Skin epidermis (tissue), 12 donors: ENCODE data around the gene CCDC8.
"Not testable (repeated sequence)": the region's sequence is repeated elsewhere in the genome, so short reads cannot be mapped to it uniquely, and the experiment has no call there.

ENCODE experiments used
- H3K27ac ChIP-seq, 21 experiments: fragments of 200-600 bp; sonication (generic) in 11 of 21; one replicate each; pipeline ENCODE4 v1.5.0; 2020; ENCODE audit warnings: mild to moderate bottlenecking in 3 of 21, inconsistent platforms in 2 of 21, moderate library complexity in 2 of 21
- H3K4me3 ChIP-seq, 7 experiments: fragments of 200-600 bp; sonication (generic) in 2 of 7; one replicate each; pipeline ENCODE4 v1.5.0; 2020; ENCODE audit warnings: inconsistent platforms in 2 of 7, mild to moderate bottlenecking in 2 of 7, moderate library complexity in 1 of 7

Gene CCDC8, protein sequence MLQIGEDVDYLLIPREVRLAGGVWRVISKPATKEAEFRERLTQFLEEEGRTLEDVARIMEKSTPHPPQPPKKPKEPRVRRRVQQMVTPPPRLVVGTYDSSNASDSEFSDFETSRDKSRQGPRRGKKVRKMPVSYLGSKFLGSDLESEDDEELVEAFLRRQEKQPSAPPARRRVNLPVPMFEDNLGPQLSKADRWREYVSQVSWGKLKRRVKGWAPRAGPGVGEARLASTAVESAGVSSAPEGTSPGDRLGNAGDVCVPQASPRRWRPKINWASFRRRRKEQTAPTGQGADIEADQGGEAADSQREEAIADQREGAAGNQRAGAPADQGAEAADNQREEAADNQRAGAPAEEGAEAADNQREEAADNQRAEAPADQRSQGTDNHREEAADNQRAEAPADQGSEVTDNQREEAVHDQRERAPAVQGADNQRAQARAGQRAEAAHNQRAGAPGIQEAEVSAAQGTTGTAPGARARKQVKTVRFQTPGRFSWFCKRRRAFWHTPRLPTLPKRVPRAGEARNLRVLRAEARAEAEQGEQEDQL

DNA sequence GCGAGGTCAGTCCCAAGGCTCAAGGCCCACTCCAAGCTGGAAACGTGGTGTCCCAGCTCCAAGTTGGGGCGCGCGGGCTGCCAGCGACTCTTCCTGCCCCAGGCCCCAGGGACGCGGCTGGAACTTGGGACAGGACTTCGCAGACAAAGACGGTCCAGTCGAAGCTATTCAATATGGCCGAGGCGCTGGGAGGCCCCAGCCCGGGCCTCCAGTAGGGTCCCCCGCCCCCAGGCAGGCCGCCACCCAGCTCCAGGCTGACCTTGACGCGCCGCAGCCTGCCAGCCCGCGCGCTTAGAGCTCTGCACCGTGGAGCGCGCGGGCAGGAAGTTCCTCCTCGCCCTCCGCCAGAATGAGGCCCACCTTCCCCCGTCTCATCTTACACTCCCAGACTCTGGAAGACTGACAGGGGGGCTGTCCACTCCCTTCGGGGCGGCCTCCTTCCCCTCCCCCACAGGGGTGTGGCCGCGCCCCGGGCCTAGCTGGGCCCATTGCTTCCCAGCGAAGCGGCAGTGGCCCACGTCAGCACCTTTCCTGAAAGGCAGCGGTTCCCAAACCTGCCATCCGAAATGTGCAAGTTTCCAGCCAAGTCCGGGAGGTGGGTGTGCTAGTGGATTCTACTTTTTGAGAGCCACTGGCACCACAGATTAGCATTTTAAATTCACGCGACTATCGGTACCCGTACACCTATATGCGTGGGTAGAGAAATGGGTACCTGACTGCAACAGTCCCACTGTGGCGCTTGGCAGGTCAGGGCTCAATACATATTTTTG is at the start of gene CCDC8:
TSS of gene CCDC8 (minus strand) at position 303 of the 770 bp plus-strand sequence. CDS start 754 bp downstream, outside the sequence.
- Histone ChIP-seq H3K27ac (peak within 1 kb of the TSS in 17 of 21 experiments; percentile 6 to 76 (median 37)), H3K4me3 (peak within 1 kb of the TSS; percentile 17 to 43 (median 30))

DNA sequence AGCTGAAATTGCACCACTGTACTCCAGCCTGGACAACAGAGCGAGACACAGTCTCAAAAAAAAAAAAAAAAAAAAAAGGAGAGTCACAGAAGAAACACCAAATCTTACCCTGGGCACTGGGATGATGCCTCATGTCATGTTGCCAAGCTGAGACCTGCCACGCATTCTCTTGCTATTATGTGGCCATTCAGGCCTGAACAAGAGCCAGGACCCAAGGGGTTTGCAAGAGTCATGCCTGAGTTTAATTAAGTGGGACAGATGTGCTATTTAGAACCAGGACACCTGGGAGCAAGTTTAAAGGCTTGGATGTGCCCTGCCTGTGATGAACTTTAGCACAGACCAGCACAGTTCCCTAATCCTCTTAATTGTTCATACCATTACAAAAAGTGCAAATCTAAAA is 48.2 kb upstream of the CCDC8 start:
- H3K27ac ChIP-seq: no peak overlapping the region
- H3K4me3 ChIP-seq: no peak overlapping the region

DNA sequence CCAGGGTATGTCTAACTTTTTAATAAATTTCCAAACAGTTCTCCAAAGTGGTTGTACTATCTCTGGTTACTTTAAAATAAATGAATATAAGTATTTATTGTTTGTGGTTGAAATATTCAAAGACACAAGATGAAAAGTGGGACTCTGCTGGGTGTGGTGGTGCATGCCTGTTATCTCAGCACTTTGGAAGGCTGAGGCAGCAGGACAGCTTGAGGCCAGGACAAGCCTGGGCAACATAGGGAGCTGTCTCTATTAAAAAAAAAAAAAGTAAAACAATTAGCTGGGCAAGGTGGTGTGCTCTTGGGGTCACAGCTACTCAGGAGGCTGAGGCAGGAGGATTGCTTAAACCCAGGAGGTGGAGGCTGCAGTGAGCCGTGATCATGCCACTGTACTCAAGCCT is 47.6 kb upstream of the CCDC8 start:
- Histone ChIP-seq H3K4me3 (no peak overlapping the region), H3K27ac (peak overlapping the region in 1 of 21 experiments; percentile 3)

DNA sequence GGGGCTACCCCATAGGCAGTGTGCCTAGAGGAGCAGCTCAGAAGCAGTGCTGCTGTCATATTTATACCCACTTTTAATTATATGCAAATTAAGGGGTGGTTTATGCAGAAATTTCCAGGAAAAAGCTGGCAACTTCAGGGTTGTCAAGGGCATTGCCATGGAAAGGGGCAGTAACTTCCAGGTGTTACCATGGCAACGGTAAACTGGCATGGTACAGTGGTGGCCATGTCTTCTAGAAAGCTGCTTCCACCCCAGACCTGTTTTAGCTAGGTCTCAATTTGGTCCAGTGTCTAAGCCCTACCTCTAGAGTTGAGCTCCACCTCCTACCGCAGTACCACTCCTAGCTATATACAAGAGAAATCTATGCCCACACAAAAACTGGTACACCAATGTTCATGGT is 46.7 kb upstream of the CCDC8 start:
- Histone ChIP-seq H3K27ac (no peak overlapping the region), H3K4me3 (no peak overlapping the region)

DNA sequence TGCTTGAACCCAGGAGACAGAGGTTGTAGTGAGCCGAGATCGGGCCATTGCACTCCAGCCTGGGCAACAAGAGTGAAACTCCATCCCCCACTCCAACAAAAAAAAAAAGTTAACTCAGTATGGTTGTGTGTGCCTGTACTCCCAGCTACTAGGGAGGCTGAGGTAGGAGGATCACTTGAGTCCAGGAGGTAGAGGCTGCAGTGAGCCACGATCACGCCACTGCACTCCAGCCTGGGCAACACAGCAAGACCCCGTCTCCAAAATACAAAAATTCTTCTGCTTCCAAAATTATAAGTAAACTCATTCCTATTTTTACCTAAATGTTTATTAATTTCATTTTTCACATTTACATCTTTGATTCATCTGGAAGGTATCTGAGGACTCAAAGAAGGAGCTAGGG is 43.6 kb upstream of the CCDC8 start:
- H3K4me3 ChIP-seq: no peak overlapping the region
- H3K27ac ChIP-seq: no peak overlapping the region

DNA sequence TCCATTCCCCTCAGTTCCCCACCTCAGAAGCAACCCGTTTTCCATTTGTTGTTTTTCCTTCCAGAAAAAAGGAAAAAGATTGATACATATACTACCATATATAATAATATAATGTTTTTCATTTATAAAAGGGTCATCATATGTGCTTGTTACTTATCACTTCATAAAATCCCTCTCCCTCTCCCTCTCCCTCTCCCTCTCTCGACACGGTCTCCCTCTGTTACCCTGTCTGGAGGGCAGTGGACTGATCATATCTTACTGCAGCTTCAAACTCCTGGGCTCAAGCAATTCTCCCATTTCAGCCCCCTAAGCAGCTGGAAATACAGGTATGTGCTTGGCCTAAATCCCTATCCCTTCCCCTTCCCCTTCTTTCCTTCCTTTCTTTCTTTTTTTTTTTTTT is 40.9 kb upstream of the CCDC8 start:
- H3K4me3 ChIP-seq: no peak overlapping the region
- peak overlapping the region in 2 of 21 experiments; percentile 29 to 43 for H3K27ac ChIP-seq

DNA sequence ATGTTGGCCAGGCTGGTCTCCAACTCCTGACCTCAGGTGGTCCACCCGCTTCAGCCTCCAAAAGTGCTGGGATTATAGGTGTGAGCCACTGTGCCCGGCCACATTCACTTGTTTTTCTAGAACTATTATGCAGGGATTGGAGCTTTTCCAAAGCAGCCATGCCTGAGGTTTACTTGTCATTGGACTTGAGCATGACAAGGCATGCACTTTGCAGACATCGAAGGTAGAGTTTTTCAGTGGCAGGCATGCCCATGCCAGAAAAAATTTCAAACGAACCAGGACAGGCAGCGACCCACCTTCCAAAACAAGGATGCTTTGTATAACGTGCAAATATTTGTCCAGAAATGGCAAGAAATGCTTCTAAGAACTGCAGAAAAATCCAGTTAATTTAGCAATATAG is 40.3 kb upstream of the CCDC8 start:
- Histone ChIP-seq H3K4me3 (no peak overlapping the region), H3K27ac (no peak overlapping the region)

DNA sequence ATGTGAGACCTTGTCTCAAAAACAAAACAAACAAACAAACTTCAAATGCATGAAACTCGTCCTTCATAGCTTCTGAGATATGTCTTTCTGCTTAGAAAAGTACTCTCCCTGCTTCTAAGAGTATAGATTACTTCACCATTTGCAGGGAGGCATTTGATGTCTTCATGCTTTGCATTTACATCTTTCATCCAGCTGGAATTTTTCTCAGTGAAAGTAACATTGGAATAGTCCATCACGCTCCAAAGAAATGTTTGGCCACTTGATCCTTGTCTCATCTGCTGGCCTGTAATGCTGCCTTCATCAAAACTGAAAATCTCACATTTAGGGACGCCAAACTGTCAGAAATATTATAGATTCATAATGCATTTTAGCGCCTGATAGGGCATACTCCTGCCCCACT is 38.8 kb upstream of the CCDC8 start:
- Histone ChIP-seq H3K4me3 (no peak overlapping the region), H3K27ac (peak overlapping the region in 3 of 21 experiments; percentile 28 to 41 (median 29))

DNA sequence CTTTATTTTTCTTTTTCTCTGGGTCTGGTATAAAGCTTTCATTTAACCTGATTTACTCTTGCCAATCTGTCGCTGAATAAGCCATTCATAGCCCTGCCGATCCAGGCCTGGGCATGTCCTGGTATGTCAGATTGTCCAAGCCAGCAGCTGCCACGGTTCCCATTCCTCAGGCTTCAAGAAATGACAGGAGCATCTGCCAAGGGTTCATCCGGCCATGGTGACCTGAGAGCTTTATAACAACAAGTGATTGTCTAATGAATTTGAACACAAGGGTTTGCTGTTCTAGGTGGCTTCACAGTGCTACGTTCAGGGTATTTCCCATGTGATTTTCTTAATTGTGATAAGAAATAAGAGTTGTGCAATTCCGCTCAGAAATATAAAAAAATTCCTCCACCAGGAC is 38.0 kb upstream of the CCDC8 start:
- no peak overlapping the region for H3K4me3 ChIP-seq
- peak overlapping the region in 3 of 21 experiments; percentile 29 to 41 (median 39) for H3K27ac ChIP-seq

DNA sequence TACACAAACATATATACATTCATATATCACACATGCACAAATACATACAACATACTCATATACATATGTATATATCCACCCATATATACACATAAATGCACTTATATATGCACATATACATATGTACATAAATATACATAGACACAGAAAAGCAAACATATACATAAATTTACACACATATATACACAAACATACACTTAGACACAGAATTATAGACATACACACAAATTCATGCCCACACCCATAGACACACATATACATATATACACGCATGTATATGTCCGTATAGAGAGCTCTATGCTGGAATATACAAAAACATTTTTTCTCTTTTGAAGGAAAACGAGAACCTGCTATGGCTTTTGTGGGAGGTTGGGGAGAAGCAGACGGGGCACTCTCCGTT is 37.4 kb upstream of the CCDC8 start:
- Histone ChIP-seq H3K4me3 (no peak overlapping the region), H3K27ac (peak overlapping the region in 1 of 21 experiments; percentile 35)

DNA sequence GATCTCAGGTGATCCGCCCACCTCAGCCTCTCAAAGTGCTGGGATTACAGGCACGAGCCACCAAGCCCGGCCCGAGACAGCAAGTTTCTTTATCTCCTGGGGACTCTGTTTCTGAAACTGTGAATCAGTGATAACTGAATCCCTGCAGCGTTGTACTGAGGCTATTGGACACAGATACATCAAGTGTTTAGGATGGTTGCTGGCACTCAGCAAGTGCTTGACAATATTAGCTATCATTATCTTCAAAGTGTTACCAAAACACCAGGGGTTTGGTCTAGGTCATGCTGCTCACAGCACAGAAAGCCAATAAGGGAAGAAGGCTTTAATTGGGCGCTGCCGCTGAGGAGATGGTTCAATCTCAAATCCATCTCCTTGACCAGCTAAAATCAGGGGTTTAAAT is 35.9 kb upstream of the CCDC8 start:
- no peak overlapping the region for H3K4me3 ChIP-seq
- no peak overlapping the region for H3K27ac ChIP-seq

DNA sequence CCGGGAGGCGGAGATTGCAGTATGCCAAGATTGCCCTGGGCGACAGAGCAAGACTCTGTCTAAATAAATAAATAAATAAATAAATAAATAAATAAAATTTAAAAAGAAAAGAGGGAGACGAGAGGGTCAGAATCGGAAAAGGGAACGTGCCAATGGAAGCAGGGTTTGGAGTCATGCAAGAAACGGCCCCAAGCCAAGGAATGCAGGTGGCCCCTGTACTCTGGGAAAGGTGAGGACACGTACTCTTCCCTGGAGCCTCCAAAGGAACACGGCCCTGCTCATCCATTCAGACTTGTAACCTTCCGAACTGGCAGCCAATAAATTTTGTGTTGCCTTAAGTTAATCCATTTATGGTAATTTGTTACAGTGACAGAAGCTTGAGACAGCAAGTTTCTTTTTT is 35.2 kb upstream of the CCDC8 start:
- H3K4me3 ChIP-seq: no peak overlapping the region

DNA sequence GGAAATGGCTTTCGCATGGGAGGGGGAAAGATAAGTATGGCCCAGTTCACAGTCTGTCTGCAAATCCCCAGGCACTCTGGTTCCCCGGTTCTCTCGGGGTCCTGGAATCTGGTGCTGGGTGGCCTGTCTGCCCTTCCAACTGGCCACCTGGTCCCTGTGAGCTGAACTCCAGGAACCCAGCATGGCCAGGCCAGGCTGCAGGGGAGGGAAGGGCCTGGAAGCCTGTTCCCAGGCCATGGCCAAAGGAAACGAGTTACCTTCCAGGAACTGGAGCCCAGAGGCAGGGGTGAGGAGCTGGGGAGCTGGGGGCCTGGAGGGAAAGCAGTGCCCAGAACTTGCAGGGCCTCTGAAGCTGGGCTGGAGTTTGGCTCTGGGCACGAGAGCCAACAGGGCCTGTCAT is 34.5 kb upstream of the CCDC8 start:
- no peak overlapping the region for H3K4me3 ChIP-seq

More for the DNA sequence above, 35.2 kb upstream of the CCDC8 start:
- no peak overlapping the region for H3K27ac ChIP-seq

DNA sequence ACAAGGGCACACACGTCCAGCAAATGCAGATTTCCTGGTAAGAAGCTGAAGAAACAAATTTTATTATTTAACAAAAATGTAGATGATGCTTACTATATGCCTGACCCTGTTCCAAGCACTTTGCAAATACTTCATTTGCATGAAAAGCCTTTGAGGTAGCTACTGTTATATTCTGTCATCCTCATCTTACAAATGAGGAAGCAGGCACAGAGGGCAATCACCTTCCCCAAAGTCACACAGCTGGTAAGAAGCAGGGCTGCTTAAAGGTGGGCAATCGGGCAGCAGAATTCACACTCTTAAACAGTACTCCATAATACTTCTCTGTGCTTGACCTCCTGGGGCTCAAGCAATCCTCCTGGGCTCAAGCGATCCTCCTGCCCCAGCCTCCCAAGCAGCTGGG is 33.6 kb upstream of the CCDC8 start:
- Histone ChIP-seq H3K27ac (no peak overlapping the region), H3K4me3 (no peak overlapping the region)

More for the DNA sequence above, 34.5 kb upstream of the CCDC8 start:
- H3K27ac ChIP-seq: no peak overlapping the region

DNA sequence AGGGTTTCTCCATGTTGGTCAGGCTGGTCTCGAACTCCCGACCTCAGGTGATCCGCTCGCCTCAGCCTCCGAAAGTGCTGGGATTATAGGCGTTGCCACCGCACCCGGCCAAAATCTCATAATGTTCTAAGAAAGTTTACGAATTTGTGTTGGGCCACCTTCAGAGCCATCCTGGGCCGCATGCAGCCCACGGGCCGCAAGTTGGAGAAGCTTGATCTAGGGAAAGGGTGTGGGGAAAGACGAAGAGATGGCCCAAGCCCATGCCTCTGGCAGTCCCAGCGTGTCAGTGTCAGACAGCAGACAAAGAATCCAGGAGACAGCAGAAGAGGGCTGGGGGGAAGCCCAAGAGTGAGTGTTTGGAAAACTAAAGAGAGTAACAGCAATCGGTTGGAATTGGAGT is 32.7 kb upstream of the CCDC8 start:
- no peak overlapping the region for H3K4me3 ChIP-seq
- no peak overlapping the region for H3K27ac ChIP-seq

DNA sequence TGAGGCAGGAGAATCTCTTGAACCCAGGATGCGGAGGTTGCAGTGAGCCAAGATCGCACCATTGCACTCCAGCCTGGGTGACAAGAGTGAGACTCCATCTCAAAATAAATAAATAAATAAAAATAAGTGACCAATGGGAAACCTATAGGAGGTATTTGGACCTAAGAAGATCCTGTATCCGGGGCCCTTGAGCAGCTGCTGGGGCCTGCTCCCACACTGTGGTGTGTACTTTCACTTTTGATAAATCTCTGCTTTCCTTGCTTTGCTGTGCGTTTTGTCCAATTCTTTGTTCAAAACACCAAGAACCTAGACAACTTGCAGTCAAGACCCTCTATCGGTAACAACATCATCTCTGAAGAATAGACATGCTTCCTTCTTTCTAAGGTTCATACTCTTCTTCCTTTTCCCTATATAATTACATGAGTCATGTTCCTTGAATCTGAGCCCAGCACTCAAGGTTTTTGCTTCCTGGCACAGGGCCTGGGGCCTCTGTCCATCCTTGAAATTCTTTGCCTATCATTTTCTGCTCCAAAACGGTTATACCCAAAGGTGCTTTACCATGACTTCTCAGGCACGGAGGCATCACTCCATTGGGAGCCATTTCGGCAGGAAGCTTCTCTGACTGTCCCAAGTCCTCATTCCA is 29.6 kb upstream of the CCDC8 start:
- Histone ChIP-seq H3K4me3 (no peak overlapping the region), H3K27ac (no peak overlapping the region)

DNA sequence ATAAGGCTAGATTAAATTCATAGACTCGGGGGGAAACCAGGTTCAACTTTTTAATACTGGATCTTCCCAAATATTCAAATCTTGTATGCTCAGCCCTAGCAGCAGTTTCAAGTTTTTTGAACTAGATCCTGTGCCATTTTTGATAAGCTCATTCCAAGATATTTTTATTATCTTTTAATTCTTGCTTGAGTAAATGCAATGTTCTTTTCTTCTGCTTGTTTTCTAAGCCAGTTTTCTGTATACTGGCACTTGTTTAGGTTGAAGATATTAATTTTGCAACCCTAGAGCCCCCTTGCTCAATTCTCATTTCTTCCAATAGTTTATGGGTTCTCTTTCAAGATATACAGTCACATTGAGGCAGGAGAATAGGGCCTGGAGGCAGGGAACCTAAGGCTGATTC is 28.5 kb upstream of the CCDC8 start:
- no peak overlapping the region for H3K27ac ChIP-seq
- H3K4me3 ChIP-seq: no peak overlapping the region

DNA sequence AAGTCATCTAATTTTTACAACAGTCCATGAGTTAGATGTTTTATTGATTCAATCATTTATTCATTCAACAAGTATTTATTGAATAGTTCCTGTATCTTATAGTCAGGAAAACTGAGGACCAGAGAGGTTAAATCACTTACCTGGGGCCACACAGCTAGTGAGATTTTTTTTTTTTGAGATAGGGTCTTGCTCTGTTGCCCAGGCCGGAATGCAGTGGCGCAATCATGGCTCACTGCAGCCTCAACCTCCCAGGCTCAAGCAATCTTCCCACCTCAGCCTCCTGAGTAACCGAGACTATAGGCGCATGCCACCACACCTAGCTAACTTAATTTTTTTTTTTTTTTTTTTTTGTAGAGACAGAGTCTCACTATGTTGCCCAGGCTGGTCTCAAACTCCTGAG is 22.3 kb upstream of the CCDC8 start:
- not testable (repeated sequence) for H3K27ac ChIP-seq, H3K4me3 ChIP-seq

DNA sequence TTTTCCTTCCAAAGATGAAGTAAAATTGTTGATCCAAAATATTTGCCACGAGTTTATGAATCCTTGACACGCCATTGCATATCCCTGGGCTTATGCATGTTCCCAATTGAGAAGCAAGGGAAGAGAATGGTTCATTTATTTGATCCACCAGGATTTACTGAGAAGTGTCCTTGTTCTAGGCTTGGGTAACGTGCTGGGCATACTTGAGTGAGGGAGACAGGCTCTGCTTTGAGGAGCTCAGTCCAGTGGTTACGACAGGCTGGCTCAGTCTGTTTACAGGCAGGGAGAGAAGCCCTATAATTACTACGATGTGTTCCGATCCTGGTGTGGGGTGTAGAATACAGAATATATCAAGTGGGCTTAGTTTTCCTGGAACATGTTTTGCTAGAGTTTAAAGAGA is 21.6 kb upstream of the CCDC8 start:
- Histone ChIP-seq H3K27ac (no peak overlapping the region), H3K4me3 (no peak overlapping the region)

DNA sequence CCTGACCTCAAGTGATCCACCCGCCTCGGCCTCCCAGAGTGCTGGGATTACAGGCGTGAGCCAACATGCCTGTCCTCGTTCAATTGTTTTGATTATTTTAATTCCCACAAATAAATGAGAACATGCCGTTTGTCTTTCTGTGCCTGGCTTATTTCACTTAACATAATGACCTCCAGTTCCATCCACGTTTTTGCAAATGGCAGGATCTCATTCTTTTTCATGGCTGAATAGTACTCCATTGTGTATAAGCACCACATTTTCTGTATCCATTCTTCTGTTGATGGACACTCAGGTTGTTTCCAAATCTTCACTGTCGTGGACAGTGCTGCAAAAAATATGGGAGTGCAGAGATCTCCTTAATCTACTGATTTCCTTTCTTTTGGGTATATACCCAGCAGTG is 20.1 kb upstream of the CCDC8 start:
- H3K4me3 ChIP-seq, H3K27ac ChIP-seq: not testable (repeated sequence)
